GM12878 (cell line): ENCODE data around the gene CNOT6L. TPM values are rescaled to one million over a fixed set of nuclear protein-coding genes. Genes with fewer than 3 reads are reported as not detected.

ENCODE experiments used
- BCL3 ChIP-seq: IDR thresholded peaks from 2 replicates; pipeline ENCODE4 v1.6.1; 2011; ENCODE audit warnings: borderline replicate concordance, low read depth, mild to moderate bottlenecking, moderate library complexity, low read length; ENCODE audit not compliant: insufficient read depth, poor library complexity, severe bottlenecking
- BRCA1 ChIP-seq: IDR thresholded peaks from 2 replicates; pipeline ENCODE4 v1.6.1; 2011; ENCODE audit warnings: low read depth, low read length, improper control_type of control experiment
- CREB1 ChIP-seq: IDR thresholded peaks from 2 replicates; pipeline ENCODE4 v1.6.1; 2012; ENCODE audit warnings: low read depth, mild to moderate bottlenecking, inconsistent platforms
- CREM ChIP-seq: IDR thresholded peaks from 2 replicates; pipeline ENCODE4 v1.6.1; 2014; ENCODE audit warnings: antibody characterized with exemption, low read depth
- ESRRA ChIP-seq: IDR thresholded peaks from 2 replicates; pipeline ENCODE4 v1.6.1; 2012; ENCODE audit warnings: mild to moderate bottlenecking, low read length, improper control_type of control experiment
- MAX ChIP-seq: IDR thresholded peaks from 2 replicates; pipeline ENCODE4 v1.6.1; 2012; ENCODE audit warnings: low read depth, low read length, improper control_type of control experiment
- NKRF ChIP-seq: fragments of 450-650 bp; conservative IDR thresholded peaks from 2 replicates; pipeline ENCODE4 v1.6.1; 2017; ENCODE audit warnings: mild to moderate bottlenecking, moderate library complexity
- POLR2A ChIP-seq: IDR thresholded peaks from 2 replicates; pipeline ENCODE4 v1.6.1; 2011; ENCODE audit warnings: low read depth, mild to moderate bottlenecking, low read length
- POLR2AphosphoS5 ChIP-seq: IDR thresholded peaks from 2 replicates; pipeline ENCODE4 v1.6.1; 2011; ENCODE audit warnings: mild to moderate bottlenecking, low read length, inconsistent platforms
- SREBF2 ChIP-seq: IDR thresholded peaks from 2 replicates; pipeline ENCODE4 v1.6.1; 2012; ENCODE audit warnings: mild to moderate bottlenecking, low read length
- SRF ChIP-seq, 2 experiments: IDR thresholded peaks; 2 replicates each; pipeline ENCODE4 v1.6.1; 2011; ENCODE audit warnings: low read depth in 2 of 2, low read length in 2 of 2, mild to moderate bottlenecking in 1 of 2, moderate library complexity in 1 of 2
- TCF12 ChIP-seq: IDR thresholded peaks from 2 replicates; pipeline ENCODE4 v1.6.1; 2011; ENCODE audit warnings: low read depth, mild to moderate bottlenecking, low read length
- TCF3 ChIP-seq: IDR thresholded peaks from 2 replicates; pipeline ENCODE4 v1.6.1; 2012; ENCODE audit warnings: low read depth, mild to moderate bottlenecking, low read length, borderline replicate concordance; ENCODE audit not compliant: insufficient read depth
- YY1 ChIP-seq: IDR thresholded peaks from 2 replicates; pipeline ENCODE4 v1.6.1; 2011; ENCODE audit warnings: low read depth, mild to moderate bottlenecking, low read length
- ZSCAN29 ChIP-seq: fragments of 450-650 bp; IDR thresholded peaks from 2 replicates; pipeline ENCODE4 v1.6.1; 2017; ENCODE audit warnings: mild to moderate bottlenecking, moderate library complexity
- polyA plus RNA-seq, 11 experiments: library from polyadenylated mRNA; depleted of rRNA in 4 of 11; unstranded in 6 of 11; stranded (reverse) in 5 of 11; fragments of >200 nt; fragmentation: Nextera tagmentation in 4 of 11; fragmentation: Illumina TruSeq in 1 of 11; extraction: Ambion mirVana in 4 of 11; extraction: Trizol in 1 of 11; gene quantifications; 1 replicate in 1 of 11; 2 replicates in 10 of 11; pipeline versions ENCODE4 v1.2.1 to v1.2.3, GENCODE V29; 2011 to 2016; ENCODE audit warnings: inconsistent platforms in 2 of 11, missing spikeins in 2 of 11, low read depth in 1 of 11
- total RNA-seq, 4 experiments: library from RNA; depleted of rRNA in 3 of 4; stranded (reverse); fragments of >200 nt in 3 of 4; fragmentation: Illumina TruSeq in 1 of 4; extraction: Trizol in 1 of 4; gene quantifications; 2 replicates each; pipeline versions ENCODE4 v1.2.1 to v1.2.3, GENCODE V29; 2013 to 2021
- TF ChIP-seq, protein P1 (sequence below): fragments of 450-650 bp; IDR thresholded peaks from 2 replicates; pipeline ENCODE4 v1.6.1; 2016; ENCODE audit warnings: mild to moderate bottlenecking
- TF ChIP-seq, protein P2 (sequence below): IDR thresholded peaks from 2 replicates; pipeline ENCODE4 v1.6.1; 2012; ENCODE audit warnings: low read depth, low read length, improper control_type of control experiment

Gene CNOT6L
- total and polyA plus RNA-seq, 10 of the 15 experiments (the other 5 are each of a cell fraction or from before 2014, with no cell fraction given): 1.1 to 10.0 (median 3.0) TPM

- TF ChIP-seq NKRF: peak; percentile 30; the same call in 1 of the 2 replicates
- TF ChIP-seq, protein P1, sequence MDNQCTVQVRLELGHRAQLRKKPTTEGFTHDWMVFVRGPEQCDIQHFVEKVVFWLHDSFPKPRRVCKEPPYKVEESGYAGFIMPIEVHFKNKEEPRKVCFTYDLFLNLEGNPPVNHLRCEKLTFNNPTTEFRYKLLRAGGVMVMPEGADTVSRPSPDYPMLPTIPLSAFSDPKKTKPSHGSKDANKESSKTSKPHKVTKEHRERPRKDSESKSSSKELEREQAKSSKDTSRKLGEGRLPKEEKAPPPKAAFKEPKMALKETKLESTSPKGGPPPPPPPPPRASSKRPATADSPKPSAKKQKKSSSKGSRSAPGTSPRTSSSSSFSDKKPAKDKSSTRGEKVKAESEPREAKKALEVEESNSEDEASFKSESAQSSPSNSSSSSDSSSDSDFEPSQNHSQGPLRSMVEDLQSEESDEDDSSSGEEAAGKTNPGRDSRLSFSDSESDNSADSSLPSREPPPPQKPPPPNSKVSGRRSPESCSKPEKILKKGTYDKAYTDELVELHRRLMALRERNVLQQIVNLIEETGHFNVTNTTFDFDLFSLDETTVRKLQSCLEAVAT: 0 out of 2 replicates have a peak, but pooled peaks have one; percentile 31
- no peak for TF ChIP-seq MAX
- no peak for TF ChIP-seq YY1
- TF ChIP-seq, protein P2, sequence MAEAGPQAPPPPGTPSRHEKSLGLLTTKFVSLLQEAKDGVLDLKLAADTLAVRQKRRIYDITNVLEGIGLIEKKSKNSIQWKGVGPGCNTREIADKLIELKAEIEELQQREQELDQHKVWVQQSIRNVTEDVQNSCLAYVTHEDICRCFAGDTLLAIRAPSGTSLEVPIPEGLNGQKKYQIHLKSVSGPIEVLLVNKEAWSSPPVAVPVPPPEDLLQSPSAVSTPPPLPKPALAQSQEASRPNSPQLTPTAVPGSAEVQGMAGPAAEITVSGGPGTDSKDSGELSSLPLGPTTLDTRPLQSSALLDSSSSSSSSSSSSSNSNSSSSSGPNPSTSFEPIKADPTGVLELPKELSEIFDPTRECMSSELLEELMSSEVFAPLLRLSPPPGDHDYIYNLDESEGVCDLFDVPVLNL: no peak
- no peak for TF ChIP-seq BCL3
- TF ChIP-seq TCF12: no peak
- TF ChIP-seq POLR2AphosphoS5: peak; percentile 52
- TF ChIP-seq BRCA1: no peak
- TF ChIP-seq POLR2A: peak; percentile 77
- peak; percentile 59 for TF ChIP-seq CREB1
- TF ChIP-seq SREBF2: no peak
- TF ChIP-seq SRF (IDR thresholded peaks at IDR 0.05; ENCODE audit: low read depth in 2 of 2, low read length in 2 of 2): 0 out of 4 replicates have a peak, but pooled peaks of 1 of the 2 experiments have one; percentile 5
- no peak for TF ChIP-seq ESRRA
- peak; percentile 31; the same call in 1 of the 2 replicates for TF ChIP-seq ZSCAN29
- TF ChIP-seq CREM: peak; percentile 50; the same call in 1 of the 2 replicates
- TF ChIP-seq TCF3: no peak
Observed at GRCh38 chr4:77819843-77820648, 878 bp upstream of the CNOT6L start (continued).
